T-cell (primary cell): ENCODE measurements around the gene SERTAD2. TPM values are rescaled to one million over a fixed set of nuclear protein-coding genes. Genes with fewer than 3 reads are reported as not detected.

Experiments
- ATAC-seq, 4 experiments: fragments of 200-7000 bp in 3 of 4; fragments of 150-1000 bp in 1 of 4; cut with Tn5 transposase; replicated peaks in 1 of 4; 1 replicate in 3 of 4; 2 replicates in 1 of 4; pipeline ENCODE4 v1.10.0; 2021; ENCODE audit warnings: moderate library complexity in 3 of 4, mild to moderate bottlenecking in 2 of 4, moderate number of reproducible peaks in 1 of 4
- CTCF ChIA-PET, 2 donors: fragments of 300-600 bp; sonication (Branson Sonifier 250); formaldehyde crosslinking; loops; one replicate each; lab custom pipeline; 2022; ENCODE audit warnings: antibody characterized with exemption in 2 of 2; lab: Charles Lee
- POLR2A ChIA-PET, 2 donors: fragments of 300-600 bp; sonication (Branson Sonifier 250); formaldehyde crosslinking; loops; one replicate each; lab custom pipeline; 2022; ENCODE audit warnings: antibody characterized with exemption in 2 of 2; lab: Charles Lee
- DNase-seq, 35 experiments: peaks; one replicate each; pipeline versions ENCODE4 v3.0.0 to v3.0.0-alpha.2; 2013 to 2023
- H3K27ac ChIP-seq: one replicate; pipeline ENCODE4 v1.5.1; 2013; ENCODE audit warnings: low read length
- H3K27me3 ChIP-seq, 2 experiments: replicated peaks in 1 of 2; 1 replicate in 1 of 2; 2 replicates in 1 of 2; pipeline versions ENCODE4 v1.6.1 to v1.7.0; 2013; ENCODE audit warnings: low read length in 1 of 2, mixed read lengths in 1 of 2; ENCODE audit not compliant: control insufficient read depth in 2 of 2, insufficient read depth in 2 of 2; ENCODE audit errors: extremely low read depth in 1 of 2
- H3K36me3 ChIP-seq, 2 donors: 1 replicate in 1 of 2; 2 replicates in 1 of 2; pipeline versions ENCODE4 v1.6.1 to v1.7.0; 2013; ENCODE audit warnings: low read length in 1 of 2; ENCODE audit not compliant: control insufficient read depth in 2 of 2, insufficient read depth in 1 of 2; ENCODE audit errors: extremely low read depth in 1 of 2
- H3K4me1 ChIP-seq, 2 experiments: 1 replicate in 1 of 2; 2 replicates in 1 of 2; pipeline versions ENCODE4 v1.6.1 to v1.7.0; 2013; ENCODE audit warnings: low read length in 2 of 2, mixed read lengths in 1 of 2; ENCODE audit not compliant: insufficient read depth in 2 of 2, control insufficient read depth in 1 of 2; ENCODE audit errors: extremely low read depth in 1 of 2
- H3K4me3 ChIP-seq, 2 donors: 1 replicate in 1 of 2; 2 replicates in 1 of 2; pipeline versions ENCODE4 v1.5.1 to v1.7.0; 2013; ENCODE audit warnings: mild to moderate bottlenecking in 2 of 2, low read length in 1 of 2, moderate library complexity in 1 of 2; ENCODE audit not compliant: control insufficient read depth in 1 of 2; ENCODE audit errors: extremely low read depth in 1 of 2
- H3K9me3 ChIP-seq: 2 replicates; pipeline ENCODE4 v1.7.0; 2013
- H3K27ac Mint-ChIP-seq, 2 donors: one replicate each; pipeline ENCODE4 v1.8.0; 2020 to 2021; ENCODE audit warnings: mild to moderate bottlenecking in 2 of 2, mixed read lengths in 2 of 2
- H3K27me3 Mint-ChIP-seq, 2 donors: one replicate each; pipeline ENCODE4 v1.8.0; 2021 to 2022; ENCODE audit warnings: mixed read lengths in 2 of 2
- H3K36me3 Mint-ChIP-seq: one replicate; pipeline ENCODE4 v1.8.0; 2021; ENCODE audit warnings: mixed read lengths
- H3K4me1 Mint-ChIP-seq, 3 donors: one replicate each; pipeline ENCODE4 v1.8.0; 2020 to 2022; ENCODE audit warnings: mixed read lengths in 3 of 3, mild to moderate bottlenecking in 1 of 3
- H3K4me3 Mint-ChIP-seq, 3 donors: one replicate each; pipeline ENCODE4 v1.8.0; 2020 to 2022; ENCODE audit warnings: mild to moderate bottlenecking in 3 of 3, mixed read lengths in 3 of 3, moderate library complexity in 3 of 3
- H3K9me3 Mint-ChIP-seq, 3 donors: one replicate each; pipeline ENCODE4 v1.8.0; 2020 to 2022; ENCODE audit warnings: mixed read lengths in 3 of 3
- WGBS: methylation state at CpG from one replicate; pipeline ENCODE4 v1.1.5; 2013; ENCODE audit warnings: missing lambda C conversion rate; ENCODE audit not compliant: insufficient coverage; 5-methylcytosine and 5-hydroxymethylcytosine counted together
- total RNA-seq, 35 experiments: library from RNA in 6 of 35; stranded (reverse) in 6 of 35; fragments of 120-200 nt in 1 of 35; gene quantifications; one replicate each; pipeline versions ENCODE4 v1.2.1 to v1.2.4 and lab custom pipeline; 2013 to 2026

SERTAD2 gene
- total RNA-seq, 5 donors from 2014 or later (not counting 1 experiment from before 2014, with no cell fraction given), result 22.8 to 39.7 (median 27.4) TPM

DNA sequence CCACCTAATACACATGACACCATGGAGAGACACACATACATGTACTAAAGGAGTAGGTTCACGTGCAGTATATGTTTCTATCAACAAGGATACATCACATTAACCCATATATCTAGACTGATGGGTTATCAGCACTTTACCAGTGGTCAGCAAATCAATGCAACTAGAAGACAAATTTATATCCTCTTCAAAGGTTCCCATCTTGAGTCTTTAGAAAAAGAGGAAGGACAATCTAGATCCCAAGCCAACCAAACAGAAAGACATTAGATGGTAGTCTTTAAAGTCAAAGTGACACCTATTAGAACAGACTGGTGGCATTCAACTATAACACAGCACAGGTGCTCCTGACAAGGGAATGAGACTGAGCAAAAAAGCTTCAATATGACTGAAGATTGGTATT, 13.8 kb upstream of the SERTAD2 start:
- peak overlapping the region in 1 of 2 donors; percentile 97 for H3K27ac Mint-ChIP-seq

DNA sequence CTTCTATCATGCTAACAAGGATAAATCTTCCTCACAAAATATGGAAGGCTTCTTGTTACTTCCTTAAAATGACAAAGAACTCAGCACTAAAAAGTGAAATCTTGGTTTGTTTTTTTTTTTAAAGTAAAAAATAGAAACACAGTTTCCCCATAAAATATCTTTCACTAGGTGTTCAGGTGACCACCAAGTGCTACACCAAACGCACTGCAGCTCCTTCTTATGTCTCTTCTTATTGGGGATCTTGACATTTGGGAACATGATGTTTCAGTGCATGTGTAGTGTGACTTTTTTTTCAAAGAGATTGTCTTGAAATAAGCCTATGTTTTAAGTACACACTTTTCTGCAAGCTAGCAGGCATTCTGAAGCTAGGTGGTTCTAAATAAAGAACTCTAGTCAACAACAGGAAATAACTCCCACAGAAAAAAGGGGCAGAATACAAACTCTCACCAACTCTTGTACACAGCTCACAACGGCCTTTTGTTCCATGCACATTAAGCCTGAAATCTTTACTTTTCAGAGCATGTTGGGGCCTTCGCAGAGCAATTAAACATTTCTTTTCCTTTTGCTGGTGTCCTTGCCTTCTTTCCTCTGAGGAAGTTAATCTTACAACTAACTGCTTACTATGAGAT, 13.2 kb upstream of the SERTAD2 start:
- Histone ChIP-seq H3K27ac (peak overlapping the region; percentile 72), H3K4me3 (peak overlapping the region in 1 of 2 donors; percentile 29), H3K36me3 (peaks cover 0 to 2% of the 10 kb centered on the region in 2 donors), H3K4me1 (peaks cover 18 to 50% of the 10 kb centered on the region in 2 experiments), H3K9me3 (no peaks in the 10 kb centered on the region), H3K27me3 (no peaks in the 10 kb centered on the region)
- DNase-seq, result peak in 1 of 35 experiments; percentile 37
- ChIA-PET POLR2A (interaction anchor here in 1 of 2 donors (0.5 to 1.2 kb wide), 2 partner anchors 58 to 74 kb away, joined by 3 to 13 read pairs; no protein-coding TSS in a partner anchor), CTCF (interaction anchor here in 1 of 2 donors (1.1 to 4.6 kb wide), 3 partner anchors 13 to 84 kb away, joined by 3 to 15 read pairs (median 3); partner anchors contain the start of gene SERTAD2)
- H3K4me1 Mint-ChIP-seq, result peaks cover 28 to 44% (median 30%) of the 10 kb centered on the region in 3 donors
- 0% methylated on average over 1 of the region's 3 CpGs for WGBS
- H3K27ac Mint-ChIP-seq, result peak overlapping the region in 1 of 2 donors; percentile 97
- peak overlapping the region in 2 of 3 donors; percentile 15 to 40 for H3K4me3 Mint-ChIP-seq
- no peaks in the 10 kb centered on the region for H3K36me3 Mint-ChIP-seq
- H3K9me3 Mint-ChIP-seq, result no peaks in the 10 kb centered on the region
- peak; percentile 76 to 95 (median 89) for ATAC-seq
- H3K27me3 Mint-ChIP-seq, result no peaks in the 10 kb centered on the region

More for the DNA sequence above, 13.8 kb upstream of the SERTAD2 start:
- Mint-ChIP-seq H3K27me3 (no peaks in the 10 kb centered on the region), H3K4me1 (peaks cover 22 to 42% (median 30%) of the 10 kb centered on the region in 3 donors), H3K36me3 (no peaks in the 10 kb centered on the region), H3K4me3 (peak overlapping the region in 2 of 3 donors; percentile 15 to 40), H3K9me3 (no peaks in the 10 kb centered on the region)
- ChIA-PET CTCF (interaction anchor here in 1 of 2 donors (1.7 to 4.6 kb wide), 2 partner anchors 14 to 21 kb away, joined by 3 to 15 read pairs; partner anchors contain the start of gene SERTAD2), POLR2A (interaction anchor here in 1 of 2 donors (0.5 kb wide), 1 partner anchor 545 kb away, joined by 4 read pairs; no protein-coding TSS in a partner anchor)
- Histone ChIP-seq H3K9me3 (no peaks in the 10 kb centered on the region), H3K27ac (peak overlapping the region; percentile 72), H3K36me3 (peaks cover 0 to 3% of the 10 kb centered on the region in 2 donors), H3K4me1 (peaks cover 18 to 50% of the 10 kb centered on the region in 2 experiments), H3K4me3 (peak overlapping the region in 1 of 2 donors; percentile 3), H3K27me3 (no peaks in the 10 kb centered on the region)
- no CpG with 5 or more reads among the region's 1 CpG for WGBS
- DNase-seq (no peak), ATAC-seq (peak; percentile 17 to 36 (median 32))

DNA sequence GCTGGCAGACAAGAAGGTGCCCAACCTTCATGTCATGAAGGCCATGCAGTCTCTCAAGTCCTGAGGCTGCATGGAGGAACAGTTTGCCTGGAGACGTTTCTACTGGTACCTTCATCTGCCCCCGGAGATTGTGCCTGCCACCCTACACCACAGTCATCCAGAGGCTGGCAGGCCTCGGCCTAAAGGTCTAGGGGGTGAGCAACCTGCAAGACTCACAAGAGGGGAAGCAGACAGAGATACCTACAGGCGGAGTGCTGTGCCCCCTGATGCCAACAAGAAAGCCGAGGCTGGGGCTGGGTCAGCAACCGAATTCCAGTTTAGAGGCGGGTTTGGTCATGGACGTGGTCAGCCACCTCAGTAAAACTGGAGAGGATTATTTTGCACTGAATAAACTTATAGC, 12.0 kb upstream of the SERTAD2 start:
- Mint-ChIP-seq H3K27me3 (no peaks in the 10 kb centered on the region), H3K36me3 (no peaks in the 10 kb centered on the region), H3K9me3 (no peaks in the 10 kb centered on the region), H3K4me3 (peak overlapping the region in 1 of 3 donors; percentile 58), H3K27ac (peak overlapping the region; percentile 89 to 96), H3K4me1 (peaks cover 34 to 52% (median 37%) of the 10 kb centered on the region in 3 donors)
- H3K27me3 ChIP-seq, result no peaks in the 10 kb centered on the region
- ChIA-PET POLR2A (interaction anchor here in 1 of 2 donors (0.5 to 1.2 kb wide), 2 partner anchors 10 to 75 kb away, joined by 3 read pairs; no protein-coding TSS in a partner anchor), CTCF (interaction anchor here (1.0 to 4.6 kb wide), 4 partner anchors 10 to 85 kb away, joined by 3 to 15 read pairs (median 6); no protein-coding TSS in a partner anchor)
- no peak for ATAC-seq
- 79% methylated on average over 3 of the region's 8 CpGs for WGBS
- no peaks in the 10 kb centered on the region for H3K36me3 ChIP-seq
- peaks cover 18 to 55% of the 10 kb centered on the region in 2 experiments for H3K4me1 ChIP-seq
- peak overlapping the region; percentile 30 for H3K27ac ChIP-seq
- no peak overlapping the region for H3K4me3 ChIP-seq
- H3K9me3 ChIP-seq, result no peaks in the 10 kb centered on the region
- no peak for DNase-seq

DNA sequence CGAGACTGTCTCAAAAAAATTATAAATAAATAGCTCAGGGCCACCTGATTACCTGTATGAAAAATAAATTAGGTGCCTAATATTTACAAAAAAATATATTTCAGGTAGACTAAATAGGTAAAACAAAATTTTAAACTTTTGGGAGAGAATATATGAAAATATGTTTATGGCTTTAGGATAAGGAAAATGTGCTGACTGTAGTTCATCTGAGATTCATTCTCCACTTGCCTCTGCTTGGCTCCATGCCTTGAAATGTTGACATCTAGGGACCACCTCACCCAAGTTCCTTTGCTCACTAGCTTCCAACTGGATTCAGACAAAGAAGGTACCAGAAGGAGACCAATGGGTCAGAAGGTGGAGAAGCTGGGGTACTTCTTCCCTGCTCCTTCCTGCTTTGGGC, 9.7 kb upstream of the SERTAD2 start:
- H3K36me3 ChIP-seq, result no peaks in the 10 kb centered on the region
- ATAC-seq (no peak), DNase-seq (no peak)
- Mint-ChIP-seq H3K36me3 (no peaks in the 10 kb centered on the region), H3K27ac (peak overlapping the region; percentile 80 to 96), H3K4me1 (peaks cover 46 to 66% (median 52%) of the 10 kb centered on the region in 3 donors), H3K27me3 (no peaks in the 10 kb centered on the region), H3K4me3 (peak overlapping the region in 1 of 3 donors; percentile 49), H3K9me3 (no peaks in the 10 kb centered on the region)
- WGBS, result no CpG with 5 or more reads among the region's 1 CpG
- no peak overlapping the region for H3K4me3 ChIP-seq
- POLR2A ChIA-PET, result interaction anchor here (0.8 to 1.4 kb wide), 3 partner anchors 8 to 20 kb away, joined by 3 to 5 read pairs (median 3); partner anchors contain the start of gene SERTAD2 (in 1 of the 2)
- no peaks in the 10 kb centered on the region for H3K9me3 ChIP-seq
- CTCF ChIA-PET, result interaction anchor here in 1 of 2 donors (0.6 to 2.5 kb wide), 4 partner anchors 9 to 87 kb away, joined by 4 to 8 read pairs (median 6); partner anchors contain the start of gene SERTAD2
- peaks cover 14 to 54% of the 10 kb centered on the region in 2 experiments for H3K4me1 ChIP-seq
- H3K27ac ChIP-seq, result no peak overlapping the region
- no peaks in the 10 kb centered on the region for H3K27me3 ChIP-seq

DNA sequence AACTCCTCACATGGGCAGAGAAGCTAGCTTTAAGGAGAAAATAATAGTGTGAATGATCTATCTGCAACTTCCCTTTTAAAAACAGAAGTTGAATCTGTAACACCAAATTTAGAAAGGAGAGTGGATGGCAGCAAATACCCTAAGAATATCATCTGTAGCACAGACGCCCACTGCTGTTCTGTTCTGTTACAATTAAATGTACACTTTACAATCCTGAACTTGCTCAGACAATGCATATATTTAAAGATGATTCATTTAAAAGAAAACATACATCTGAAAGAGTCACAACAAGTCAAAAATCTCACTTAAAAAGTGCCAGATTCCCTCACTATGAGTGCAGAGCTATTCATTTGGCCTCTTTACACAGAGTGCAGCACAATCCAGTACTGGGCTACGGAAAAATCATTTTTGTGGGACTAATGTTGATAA, 8.0 kb upstream of the SERTAD2 start:
- Histone ChIP-seq H3K27me3 (no peaks in the 10 kb centered on the region), H3K9me3 (no peaks in the 10 kb centered on the region), H3K4me1 (peaks cover 6 to 52% of the 10 kb centered on the region in 2 experiments), H3K36me3 (no peaks in the 10 kb centered on the region), H3K27ac (no peak overlapping the region), H3K4me3 (no peak overlapping the region)
- peak overlapping the region; percentile 46 to 52 for H3K27ac Mint-ChIP-seq
- no peaks in the 10 kb centered on the region for H3K27me3 Mint-ChIP-seq
- H3K4me1 Mint-ChIP-seq, result peaks cover 61 to 69% (median 65%) of the 10 kb centered on the region in 3 donors
- ChIA-PET POLR2A (interaction anchor here (1.0 to 1.4 kb wide), 2 partner anchors 10 to 35 kb away, joined by 3 to 6 read pairs; no protein-coding TSS in a partner anchor), CTCF (interaction anchor here in 1 of 2 donors (1.0 kb wide), 1 partner anchor 8 kb away, joined by 3 read pairs; the partner anchor contains the start of gene SERTAD2)
- DNase-seq (no peak), ATAC-seq (no peak)
- no peaks in the 10 kb centered on the region for H3K36me3 Mint-ChIP-seq
- no peak overlapping the region for H3K4me3 Mint-ChIP-seq
- WGBS, result no CpG with 5 or more reads among the region's 2 CpGs
- no peaks in the 10 kb centered on the region for H3K9me3 Mint-ChIP-seq

DNA sequence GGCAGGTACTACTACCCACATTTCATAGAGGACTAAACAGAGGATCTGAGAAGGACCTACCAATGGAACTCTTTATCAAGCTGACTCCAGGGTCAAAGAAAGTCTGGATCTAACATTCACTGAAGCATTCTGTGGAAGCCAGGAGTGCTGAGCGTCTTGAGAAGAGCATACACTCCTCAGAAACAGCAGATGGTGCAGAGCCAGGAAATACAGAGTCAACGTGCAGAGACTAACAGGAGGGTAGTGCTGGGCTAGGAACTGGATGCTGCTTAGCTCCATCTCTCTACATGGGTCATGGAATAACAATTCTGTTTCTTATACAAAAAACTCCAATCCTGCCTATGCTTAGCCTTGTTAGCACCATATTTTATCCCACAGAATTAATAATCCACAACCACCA, 5.5 kb upstream of the SERTAD2 start:
- H3K4me1 Mint-ChIP-seq, result peaks cover 70 to 79% (median 70%) of the 10 kb centered on the region in 3 donors
- ATAC-seq (peak in 3 of 4 experiments; percentile 45 to 57 (median 53)), DNase-seq (no peak)
- peak overlapping the region; percentile 45 to 82 for H3K27ac Mint-ChIP-seq
- no peak overlapping the region for H3K4me3 ChIP-seq
- H3K36me3 Mint-ChIP-seq, result no peaks in the 10 kb centered on the region
- POLR2A ChIA-PET, result no interaction called here
- CTCF ChIA-PET, result interaction anchor here in 1 of 2 donors (1.0 kb wide), 1 partner anchor 18 kb away, joined by 3 read pairs; no protein-coding TSS in a partner anchor
- WGBS, result 39% methylated on average over 2 of the region's 2 CpGs
- no peaks in the 10 kb centered on the region for H3K9me3 ChIP-seq
- no peaks in the 10 kb centered on the region for H3K27me3 Mint-ChIP-seq
- peak overlapping the region in 2 of 3 donors; percentile 17 to 56 for H3K4me3 Mint-ChIP-seq
- no peaks in the 10 kb centered on the region for H3K27me3 ChIP-seq
- no peaks in the 10 kb centered on the region for H3K36me3 ChIP-seq
- no peak overlapping the region for H3K27ac ChIP-seq
- peaks cover 9 to 46% of the 10 kb centered on the region in 2 experiments for H3K4me1 ChIP-seq
- H3K9me3 Mint-ChIP-seq, result no peaks in the 10 kb centered on the region
